ENCODE measurements around the gene CNTNAP2.

CNTNAP2 gene

DNA sequence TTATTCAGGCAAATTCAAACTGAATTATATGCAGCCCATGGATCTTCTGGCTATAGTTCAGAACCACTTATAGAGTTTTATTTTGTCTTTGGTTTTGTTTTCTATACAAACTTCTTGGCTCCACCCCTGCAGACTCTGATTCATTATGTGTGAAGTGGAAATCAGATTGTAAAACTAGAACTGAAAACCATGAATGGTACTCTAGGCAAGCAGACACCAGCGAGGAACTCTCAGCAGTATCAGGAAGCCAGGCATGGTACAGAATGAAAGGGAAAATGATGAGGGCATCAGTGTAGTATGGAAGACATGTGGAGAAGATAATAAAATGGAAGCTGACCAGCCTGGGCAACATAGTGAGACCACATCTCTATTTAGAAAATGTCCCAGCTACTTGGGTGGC is 1447.1 kb downstream of the CNTNAP2 start:
- DNase-seq = no peak
- Histone ChIP-seq H2AK5ac (ENCODE audit: low read length) (no peak overlapping the region), H3K79me2 (ENCODE audit: control insufficient read depth, insufficient read depth, low read length, poor library complexity) (no peaks in the 10 kb centered on the region), H2BK120ac (ENCODE audit: insufficient read depth, low read length, poor library complexity) (no peak overlapping the region), H3K79me1 (ENCODE audit: low read length) (no peaks in the 10 kb centered on the region), H3K27ac (ENCODE audit: low read depth, low read length) (no peak overlapping the region), H4K91ac (ENCODE audit: low read depth, low read length) (no peak overlapping the region), H3K14ac (ENCODE audit: low read length) (no peak overlapping the region), H3K4me1 (ENCODE audit: control insufficient read depth in 1 of 2, insufficient read depth in 2 of 2, low read length in 2 of 2) (no peaks in the 10 kb centered on the region), H3K18ac (ENCODE audit: low read length) (no peak overlapping the region), H2BK12ac (ENCODE audit: low read length) (no peak overlapping the region), H3K27me3 (ENCODE audit: insufficient read depth, low read length) (no peaks in the 10 kb centered on the region), H2BK5ac (ENCODE audit: low read depth, low read length, poor library complexity) (no peak overlapping the region), H3K9ac (ENCODE audit: low read length) (no peak overlapping the region), H3K4me3 (ENCODE audit: low read depth, low read length) (no peak overlapping the region), H2AFZ (ENCODE audit: insufficient read depth, low read length, poor library complexity) (no peak overlapping the region), H3K36me3 (ENCODE audit: control insufficient read depth in 1 of 2, insufficient read depth in 2 of 2, low read length in 2 of 2) (no peaks in the 10 kb centered on the region), H3K4ac (ENCODE audit: low read depth, low read length) (no peak overlapping the region), H3K4me2 (ENCODE audit: low read length) (no peak overlapping the region), H3K23ac (ENCODE audit: low read length) (no peak overlapping the region), H4K8ac (ENCODE audit: low read depth, low read length) (no peak overlapping the region), H4K12ac (ENCODE audit: low read depth, low read length) (no peak overlapping the region), H3K9me3 (ENCODE audit: insufficient read depth, low read depth, low read length) (no peaks in the 10 kb centered on the region)
- WGBS (ENCODE audit: extremely low coverage, insufficient coverage, insufficient read length) = no CpG with 5 or more reads among the region's 1 CpG

DNA sequence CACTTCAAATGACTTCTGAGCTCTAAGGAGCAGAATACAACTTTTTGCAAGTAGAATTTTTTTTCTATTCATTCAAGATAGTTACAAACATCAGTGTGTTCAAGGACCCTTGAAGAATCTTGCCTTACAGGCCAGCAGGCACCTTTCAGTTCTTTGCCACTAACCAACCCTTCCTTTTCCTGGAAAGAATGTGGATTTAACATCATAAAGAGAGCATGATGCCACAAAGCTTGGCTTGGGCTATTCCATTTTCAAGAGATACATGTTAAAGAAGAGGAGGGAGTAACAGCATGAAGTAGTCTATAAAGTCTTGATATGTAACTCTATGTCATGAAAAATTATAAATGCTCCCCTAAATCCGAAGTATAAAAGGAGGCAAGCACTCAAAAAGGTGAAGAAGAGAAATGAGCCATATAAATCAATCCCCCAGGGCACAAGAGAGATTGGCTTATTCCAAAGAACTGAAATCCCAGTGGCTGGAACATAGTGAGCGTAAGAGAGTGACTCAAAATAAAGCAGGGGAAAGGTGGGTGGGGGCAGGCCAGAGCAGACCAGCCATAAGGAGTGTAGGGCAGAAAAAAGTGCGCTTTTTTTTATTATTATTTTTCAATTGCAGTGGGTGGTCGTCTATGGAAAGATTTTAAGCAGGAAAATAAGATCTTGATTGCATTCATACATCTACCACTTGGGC is 1448.3 kb downstream of the CNTNAP2 start:
- no peaks in the 10 kb centered on the region for H3K79me1 ChIP-seq (ENCODE audit: low read length)
- H3K14ac ChIP-seq (ENCODE audit: low read length) = no peak overlapping the region
- WGBS (ENCODE audit: extremely low coverage, insufficient coverage, insufficient read length) = no CpG with 5 or more reads among the region's 4 CpGs

DNA sequence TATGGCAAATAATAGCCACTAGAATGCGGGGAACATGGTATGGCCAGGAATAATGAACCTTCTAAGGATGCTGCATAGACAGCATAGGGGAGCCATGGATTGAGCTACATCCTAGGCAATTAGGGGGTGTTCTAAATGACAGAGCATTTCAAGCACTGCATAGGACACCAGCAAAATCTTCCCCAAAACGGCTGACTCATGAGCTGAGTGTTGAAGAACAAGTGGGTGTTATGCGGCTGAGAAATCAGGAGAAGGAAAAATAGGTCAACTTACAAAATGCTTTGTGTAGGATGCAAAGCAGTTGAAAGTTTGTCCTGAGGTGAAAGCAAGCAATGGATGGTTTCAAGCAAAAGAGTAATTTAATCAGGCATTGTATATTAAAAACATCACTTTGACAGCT is 1450.4 kb downstream of the CNTNAP2 start:
- no CpG with 5 or more reads among the region's 3 CpGs for WGBS (ENCODE audit: extremely low coverage, insufficient coverage, insufficient read length)
- no peak overlapping the region for H2AFZ ChIP-seq (ENCODE audit: insufficient read depth, low read length, poor library complexity)
- H3K79me1 ChIP-seq (ENCODE audit: low read length) = no peaks in the 10 kb centered on the region

More for the DNA sequence above, 1448.3 kb downstream of the CNTNAP2 start:
- H3K4ac ChIP-seq (ENCODE audit: low read depth, low read length) = no peak overlapping the region
- no peak overlapping the region for H3K18ac ChIP-seq (ENCODE audit: low read length)
- no peak overlapping the region for H3K4me2 ChIP-seq (ENCODE audit: low read length)
- no peaks in the 10 kb centered on the region for H3K79me2 ChIP-seq (ENCODE audit: control insufficient read depth, insufficient read depth, low read length, poor library complexity)
- no peak overlapping the region for H2BK120ac ChIP-seq (ENCODE audit: insufficient read depth, low read length, poor library complexity)
- H4K91ac ChIP-seq (ENCODE audit: low read depth, low read length) = no peak overlapping the region
- no peaks in the 10 kb centered on the region for H3K27me3 ChIP-seq (ENCODE audit: insufficient read depth, low read length)
- no peak overlapping the region for H2BK5ac ChIP-seq (ENCODE audit: low read depth, low read length, poor library complexity)
- H2BK12ac ChIP-seq (ENCODE audit: low read length) = no peak overlapping the region
- no peak overlapping the region for H3K27ac ChIP-seq (ENCODE audit: low read depth, low read length)
- no peaks in the 10 kb centered on the region for H3K9me3 ChIP-seq (ENCODE audit: insufficient read depth, low read depth, low read length)
- no peaks in the 10 kb centered on the region for H3K36me3 ChIP-seq (ENCODE audit: control insufficient read depth in 1 of 2, insufficient read depth in 2 of 2, low read length in 2 of 2)
- DNase-seq = no peak
- no peak overlapping the region for H3K9ac ChIP-seq (ENCODE audit: low read length)
- H2AFZ ChIP-seq (ENCODE audit: insufficient read depth, low read length, poor library complexity) = no peak overlapping the region
- H4K12ac ChIP-seq (ENCODE audit: low read depth, low read length) = no peak overlapping the region
- H3K4me3 ChIP-seq (ENCODE audit: low read depth, low read length) = no peak overlapping the region
- H4K8ac ChIP-seq (ENCODE audit: low read depth, low read length) = no peak overlapping the region
- no peak overlapping the region for H2AK5ac ChIP-seq (ENCODE audit: low read length)
- H3K4me1 ChIP-seq (ENCODE audit: control insufficient read depth in 1 of 2, insufficient read depth in 2 of 2, low read length in 2 of 2) = no peaks in the 10 kb centered on the region
- no peak overlapping the region for H3K23ac ChIP-seq (ENCODE audit: low read length)

DNA sequence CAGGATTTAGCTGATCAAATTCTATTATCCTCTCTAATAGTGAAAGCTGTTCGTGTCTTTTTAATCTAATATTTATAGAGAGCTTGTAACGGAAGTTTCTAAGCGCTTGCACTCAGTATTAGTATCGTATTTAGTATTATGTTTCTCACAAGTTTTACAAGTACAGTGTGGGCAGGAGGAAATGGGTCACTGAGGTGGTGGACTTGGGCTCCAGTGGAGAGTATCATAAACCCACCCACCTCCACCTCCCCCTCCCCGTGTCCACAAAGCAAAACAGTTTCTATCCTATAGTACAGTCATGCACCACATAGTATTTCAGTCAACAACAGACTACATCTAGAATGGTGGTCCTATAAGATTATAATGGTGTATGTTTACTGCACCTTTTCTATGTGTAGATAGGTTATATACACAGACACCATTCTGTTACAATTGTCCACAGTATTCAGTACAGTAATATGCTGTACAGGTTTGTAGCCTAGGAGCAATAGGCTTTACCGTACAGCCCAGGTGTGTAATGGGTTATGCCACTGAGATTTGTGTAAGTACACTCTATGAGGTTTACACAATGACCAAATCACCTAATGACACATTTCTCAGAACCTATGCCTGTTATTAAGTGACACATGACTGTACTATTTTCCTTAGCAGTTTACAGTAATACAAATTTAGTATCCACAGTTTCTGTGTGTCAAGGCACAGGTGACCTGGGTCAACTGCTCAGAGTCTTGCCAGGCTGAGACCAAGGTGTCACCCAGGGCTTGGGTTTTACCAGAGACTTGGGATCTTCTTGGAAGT is 1452.7 kb downstream of the CNTNAP2 start:
- Histone ChIP-seq H2AK5ac (ENCODE audit: low read length) (no peak overlapping the region), H3K9ac (ENCODE audit: low read length) (no peak overlapping the region), H3K4me1 (ENCODE audit: control insufficient read depth in 1 of 2, insufficient read depth in 2 of 2, low read length in 2 of 2) (no peaks in the 10 kb centered on the region), H2BK120ac (ENCODE audit: insufficient read depth, low read length, poor library complexity) (no peak overlapping the region), H3K27me3 (ENCODE audit: insufficient read depth, low read length) (no peaks in the 10 kb centered on the region), H3K14ac (ENCODE audit: low read length) (no peak overlapping the region), H3K79me2 (ENCODE audit: control insufficient read depth, insufficient read depth, low read length, poor library complexity) (no peaks in the 10 kb centered on the region), H2BK12ac (ENCODE audit: low read length) (no peak overlapping the region), H3K27ac (ENCODE audit: low read depth, low read length) (no peak overlapping the region), H3K18ac (ENCODE audit: low read length) (no peak overlapping the region), H3K79me1 (ENCODE audit: low read length) (no peaks in the 10 kb centered on the region), H4K8ac (ENCODE audit: low read depth, low read length) (no peak overlapping the region), H3K23ac (ENCODE audit: low read length) (no peak overlapping the region), H3K36me3 (ENCODE audit: control insufficient read depth in 1 of 2, insufficient read depth in 2 of 2, low read length in 2 of 2) (no peaks in the 10 kb centered on the region), H3K9me3 (ENCODE audit: insufficient read depth, low read depth, low read length) (no peaks in the 10 kb centered on the region), H3K4ac (ENCODE audit: low read depth, low read length) (no peak overlapping the region), H4K91ac (ENCODE audit: low read depth, low read length) (no peak overlapping the region), H2AFZ (ENCODE audit: insufficient read depth, low read length, poor library complexity) (no peak overlapping the region), H4K12ac (ENCODE audit: low read depth, low read length) (no peak overlapping the region), H2BK5ac (ENCODE audit: low read depth, low read length, poor library complexity) (no peak overlapping the region), H3K4me3 (ENCODE audit: low read depth, low read length) (no peak overlapping the region), H3K4me2 (ENCODE audit: low read length) (no peak overlapping the region)
- no CpG with 5 or more reads among the region's 6 CpGs for WGBS (ENCODE audit: extremely low coverage, insufficient coverage, insufficient read length)
- peak in 1 of 2 donors; percentile 4 for DNase-seq

More for the DNA sequence above, 1450.4 kb downstream of the CNTNAP2 start:
- no peak overlapping the region for H3K9ac ChIP-seq (ENCODE audit: low read length)
- H3K9me3 ChIP-seq (ENCODE audit: insufficient read depth, low read depth, low read length) = no peaks in the 10 kb centered on the region
- no peak overlapping the region for H3K27ac ChIP-seq (ENCODE audit: low read depth, low read length)
- no peak overlapping the region for H3K4me3 ChIP-seq (ENCODE audit: low read depth, low read length)
- H3K36me3 ChIP-seq (ENCODE audit: control insufficient read depth in 1 of 2, insufficient read depth in 2 of 2, low read length in 2 of 2) = no peaks in the 10 kb centered on the region
- no peak overlapping the region for H2BK12ac ChIP-seq (ENCODE audit: low read length)
- no peak overlapping the region for H4K91ac ChIP-seq (ENCODE audit: low read depth, low read length)
- no peak overlapping the region for H3K14ac ChIP-seq (ENCODE audit: low read length)
- H3K18ac ChIP-seq (ENCODE audit: low read length) = no peak overlapping the region
- no peak overlapping the region for H4K8ac ChIP-seq (ENCODE audit: low read depth, low read length)
- H3K23ac ChIP-seq (ENCODE audit: low read length) = no peak overlapping the region
- no peaks in the 10 kb centered on the region for H3K4me1 ChIP-seq (ENCODE audit: control insufficient read depth in 1 of 2, insufficient read depth in 2 of 2, low read length in 2 of 2)
- H3K4ac ChIP-seq (ENCODE audit: low read depth, low read length) = no peak overlapping the region
- no peak overlapping the region for H4K12ac ChIP-seq (ENCODE audit: low read depth, low read length)
- no peak overlapping the region for H2BK5ac ChIP-seq (ENCODE audit: low read depth, low read length, poor library complexity)
- H2BK120ac ChIP-seq (ENCODE audit: insufficient read depth, low read length, poor library complexity) = no peak overlapping the region
- no peaks in the 10 kb centered on the region for H3K79me2 ChIP-seq (ENCODE audit: control insufficient read depth, insufficient read depth, low read length, poor library complexity)
- H2AK5ac ChIP-seq (ENCODE audit: low read length) = no peak overlapping the region
- no peaks in the 10 kb centered on the region for H3K27me3 ChIP-seq (ENCODE audit: insufficient read depth, low read length)
- no peak for DNase-seq
- H3K4me2 ChIP-seq (ENCODE audit: low read length) = no peak overlapping the region
